ENCODE measurements around the gene SGIP1. TPM values are rescaled to one million over a fixed set of nuclear protein-coding genes. Genes with fewer than 3 reads are reported as not detected.
A peak's percentile ranks its signal among the peaks of the same experiment; 100 is the strongest.

The SGIP1 gene
- total and polyA plus RNA-seq, 4 donors, result 24.0 to 66.7 (median 46.2) TPM

- Histone ChIP-seq H3K27me3 (ENCODE audit: control insufficient read depth, insufficient read depth, low read length) (no peaks in the 10 kb centered on the region), H3K27ac (ENCODE audit: low read depth, low read length) (no peak overlapping the region), H3K9me3 (ENCODE audit: control insufficient read depth, insufficient read depth, low read length) (no peaks in the 10 kb centered on the region), H3K36me3 (ENCODE audit: control insufficient read depth, insufficient read depth, low read length) (no peaks in the 10 kb centered on the region), H3K4me1 (ENCODE audit: control insufficient read depth, insufficient read depth, low read length) (no peaks in the 10 kb centered on the region), H3K4me3 (ENCODE audit: low read depth, low read length) (no peak overlapping the region)
- 50% methylated on average over 1 of the region's 5 CpGs for WGBS (ENCODE audit: insufficient coverage)
- no peak for DNase-seq (ENCODE audit: low read depth in 4 of 6, low spot score in 6 of 6)
Observed at GRCh38 chr1:66695116-66695515, 161.2 kb downstream of the SGIP1 start.

GRCh38 chr1:66696771-66697170, 162.8 kb downstream of the SGIP1 start:
- H3K27me3 ChIP-seq (ENCODE audit: control insufficient read depth, insufficient read depth, low read length), result no peaks in the 10 kb centered on the region
- DNase-seq (ENCODE audit: low read depth in 4 of 6, low spot score in 6 of 6), result no peak
- no peak overlapping the region for H3K27ac ChIP-seq (ENCODE audit: low read depth, low read length)
- H3K4me1 ChIP-seq (ENCODE audit: control insufficient read depth, insufficient read depth, low read length), result no peaks in the 10 kb centered on the region
- no peaks in the 10 kb centered on the region for H3K36me3 ChIP-seq (ENCODE audit: control insufficient read depth, insufficient read depth, low read length)
- no peaks in the 10 kb centered on the region for H3K9me3 ChIP-seq (ENCODE audit: control insufficient read depth, insufficient read depth, low read length)
- H3K4me3 ChIP-seq (ENCODE audit: low read depth, low read length), result no peak overlapping the region

- no peaks in the 10 kb centered on the region for H3K9me3 ChIP-seq (ENCODE audit: control insufficient read depth, insufficient read depth, low read length)
- DNase-seq (ENCODE audit: low read depth in 4 of 6, low spot score in 6 of 6), result no peak
- H3K27ac ChIP-seq (ENCODE audit: low read depth, low read length), result no peak overlapping the region
- WGBS (ENCODE audit: insufficient coverage), result 87% methylated on average over 5 of the region's 5 CpGs
- H3K4me1 ChIP-seq (ENCODE audit: control insufficient read depth, insufficient read depth, low read length), result no peaks in the 10 kb centered on the region
- no peak overlapping the region for H3K4me3 ChIP-seq (ENCODE audit: low read depth, low read length)
- H3K27me3 ChIP-seq (ENCODE audit: control insufficient read depth, insufficient read depth, low read length), result no peaks in the 10 kb centered on the region
- no peaks in the 10 kb centered on the region for H3K36me3 ChIP-seq (ENCODE audit: control insufficient read depth, insufficient read depth, low read length)
Observed at GRCh38 chr1:66699213-66699612, 165.3 kb downstream of the SGIP1 start.

GRCh38 chr1:66704177-66704875, 170.4 kb downstream of the SGIP1 start:
- Histone ChIP-seq H3K9me3 (ENCODE audit: control insufficient read depth, insufficient read depth, low read length) (no peaks in the 10 kb centered on the region), H3K4me3 (ENCODE audit: low read depth, low read length) (no peak overlapping the region), H3K4me1 (ENCODE audit: control insufficient read depth, insufficient read depth, low read length) (no peaks in the 10 kb centered on the region), H3K36me3 (ENCODE audit: control insufficient read depth, insufficient read depth, low read length) (no peaks in the 10 kb centered on the region), H3K27ac (ENCODE audit: low read depth, low read length) (no peak overlapping the region), H3K27me3 (ENCODE audit: control insufficient read depth, insufficient read depth, low read length) (no peaks in the 10 kb centered on the region)
- WGBS (ENCODE audit: insufficient coverage), result 17% methylated on average over 2 of the region's 4 CpGs
- DNase-seq (ENCODE audit: low read depth in 4 of 6, low spot score in 6 of 6), result peak in 1 of 6 donors; percentile 32

- H3K4me1 ChIP-seq (ENCODE audit: control insufficient read depth, insufficient read depth, low read length), result no peaks in the 10 kb centered on the region
- DNase-seq (ENCODE audit: low read depth in 4 of 6, low spot score in 6 of 6), result peak in 2 of 6 donors; percentile 16 to 49
- no peaks in the 10 kb centered on the region for H3K36me3 ChIP-seq (ENCODE audit: control insufficient read depth, insufficient read depth, low read length)
- WGBS (ENCODE audit: insufficient coverage), result 56% methylated on average over 1 of the region's 5 CpGs
- no peaks in the 10 kb centered on the region for H3K9me3 ChIP-seq (ENCODE audit: control insufficient read depth, insufficient read depth, low read length)
- H3K27ac ChIP-seq (ENCODE audit: low read depth, low read length), result no peak overlapping the region
- no peaks in the 10 kb centered on the region for H3K27me3 ChIP-seq (ENCODE audit: control insufficient read depth, insufficient read depth, low read length)
- no peak overlapping the region for H3K4me3 ChIP-seq (ENCODE audit: low read depth, low read length)
Observed at GRCh38 chr1:66705110-66705509, 171.2 kb downstream of the SGIP1 start.

- no peak for DNase-seq (ENCODE audit: low read depth in 4 of 6, low spot score in 6 of 6)
- H3K9me3 ChIP-seq (ENCODE audit: control insufficient read depth, insufficient read depth, low read length), result no peaks in the 10 kb centered on the region
- no peaks in the 10 kb centered on the region for H3K36me3 ChIP-seq (ENCODE audit: control insufficient read depth, insufficient read depth, low read length)
- H3K4me3 ChIP-seq (ENCODE audit: low read depth, low read length), result no peak overlapping the region
- 17% methylated on average over 2 of the region's 2 CpGs for WGBS (ENCODE audit: insufficient coverage)
- no peaks in the 10 kb centered on the region for H3K27me3 ChIP-seq (ENCODE audit: control insufficient read depth, insufficient read depth, low read length)
- H3K4me1 ChIP-seq (ENCODE audit: control insufficient read depth, insufficient read depth, low read length), result no peaks in the 10 kb centered on the region
- no peak overlapping the region for H3K27ac ChIP-seq (ENCODE audit: low read depth, low read length)
Observed at GRCh38 chr1:66711420-66711819, 177.5 kb downstream of the SGIP1 start.

GRCh38 chr1:66712839-66713238, 178.9 kb downstream of the SGIP1 start:
- Histone ChIP-seq H3K36me3 (ENCODE audit: control insufficient read depth, insufficient read depth, low read length) (no peaks in the 10 kb centered on the region), H3K27me3 (ENCODE audit: control insufficient read depth, insufficient read depth, low read length) (no peaks in the 10 kb centered on the region), H3K9me3 (ENCODE audit: control insufficient read depth, insufficient read depth, low read length) (no peaks in the 10 kb centered on the region), H3K4me3 (ENCODE audit: low read depth, low read length) (no peak overlapping the region), H3K27ac (ENCODE audit: low read depth, low read length) (no peak overlapping the region), H3K4me1 (ENCODE audit: control insufficient read depth, insufficient read depth, low read length) (no peaks in the 10 kb centered on the region)
- 40% methylated on average over 1 of the region's 2 CpGs for whole genome bisulfite sequencing (ENCODE audit: insufficient coverage)
- DNase-seq (ENCODE audit: low read depth in 4 of 6, low spot score in 6 of 6), result no peak

- H3K36me3 ChIP-seq (ENCODE audit: control insufficient read depth, insufficient read depth, low read length), result peaks cover 4% of the 10 kb centered on the region
- no peaks in the 10 kb centered on the region for H3K27me3 ChIP-seq (ENCODE audit: control insufficient read depth, insufficient read depth, low read length)
- no peak overlapping the region for H3K27ac ChIP-seq (ENCODE audit: low read depth, low read length)
- H3K9me3 ChIP-seq (ENCODE audit: control insufficient read depth, insufficient read depth, low read length), result no peaks in the 10 kb centered on the region
- no peaks in the 10 kb centered on the region for H3K4me1 ChIP-seq (ENCODE audit: control insufficient read depth, insufficient read depth, low read length)
- H3K4me3 ChIP-seq (ENCODE audit: low read depth, low read length), result no peak overlapping the region
- DNase-seq (ENCODE audit: low read depth in 4 of 6, low spot score in 6 of 6), result no peak
Observed at GRCh38 chr1:66723985-66724384, 190.0 kb downstream of the SGIP1 start.

GRCh38 chr1:66725885-66726665, 192.1 kb downstream of the SGIP1 start:
- Histone ChIP-seq H3K4me1 (ENCODE audit: control insufficient read depth, insufficient read depth, low read length) (no peaks in the 10 kb centered on the region), H3K27ac (ENCODE audit: low read depth, low read length) (no peak overlapping the region), H3K4me3 (ENCODE audit: low read depth, low read length) (no peak overlapping the region), H3K36me3 (ENCODE audit: control insufficient read depth, insufficient read depth, low read length) (no peaks in the 10 kb centered on the region), H3K9me3 (ENCODE audit: control insufficient read depth, insufficient read depth, low read length) (no peaks in the 10 kb centered on the region), H3K27me3 (ENCODE audit: control insufficient read depth, insufficient read depth, low read length) (no peaks in the 10 kb centered on the region)
- WGBS (ENCODE audit: insufficient coverage), result 80% methylated on average over 1 of the region's 9 CpGs
- peak; percentile 36 to 90 (median 54) for DNase-seq (ENCODE audit: low read depth in 4 of 6, low spot score in 6 of 6)

- H3K4me3 ChIP-seq (ENCODE audit: low read depth, low read length), result no peak overlapping the region
- H3K27ac ChIP-seq (ENCODE audit: low read depth, low read length), result no peak overlapping the region
- H3K27me3 ChIP-seq (ENCODE audit: control insufficient read depth, insufficient read depth, low read length), result no peaks in the 10 kb centered on the region
- no peaks in the 10 kb centered on the region for H3K36me3 ChIP-seq (ENCODE audit: control insufficient read depth, insufficient read depth, low read length)
- no peaks in the 10 kb centered on the region for H3K9me3 ChIP-seq (ENCODE audit: control insufficient read depth, insufficient read depth, low read length)
- H3K4me1 ChIP-seq (ENCODE audit: control insufficient read depth, insufficient read depth, low read length), result no peaks in the 10 kb centered on the region
- DNase-seq (ENCODE audit: low read depth in 4 of 6, low spot score in 6 of 6), result no peak
- WGBS (ENCODE audit: insufficient coverage), result no CpG with 5 or more reads among the region's 2 CpGs
Observed at GRCh38 chr1:66728021-66728420, 194.1 kb downstream of the SGIP1 start.

All from spinal cord (tissue), 10 donors.